Limb (tissue), 2 donors: ENCODE measurements around the gene AXDND1.
"Not testable (repeated sequence)": the region's sequence is repeated elsewhere in the genome, so short reads cannot be mapped to it uniquely, and the experiment has no call there.

Experiments used
- DNase-seq, 2 donors: peaks; one replicate each; pipeline ENCODE4 v3.0.0-alpha.2; 2016; ENCODE audit errors: extremely low spot score in 2 of 2

The AXDND1 gene

GRCh38 chr1:179366093-179366800 lies 476 bp downstream of the AXDND1 start:
- peak in 1 of 2 donors; percentile 7 for DNase-seq

- DNase-seq = peak; percentile 41 to 87
Measured at GRCh38 chr1:179369751-179370341, 4.1 kb downstream of the AXDND1 start.

GRCh38 chr1:179372160-179372559 lies 6.4 kb downstream of the AXDND1 start:
- no peak for DNase-seq

- no peak for DNase-seq
Measured at GRCh38 chr1:179376223-179376622, 10.5 kb downstream of the AXDND1 start.

DNA sequence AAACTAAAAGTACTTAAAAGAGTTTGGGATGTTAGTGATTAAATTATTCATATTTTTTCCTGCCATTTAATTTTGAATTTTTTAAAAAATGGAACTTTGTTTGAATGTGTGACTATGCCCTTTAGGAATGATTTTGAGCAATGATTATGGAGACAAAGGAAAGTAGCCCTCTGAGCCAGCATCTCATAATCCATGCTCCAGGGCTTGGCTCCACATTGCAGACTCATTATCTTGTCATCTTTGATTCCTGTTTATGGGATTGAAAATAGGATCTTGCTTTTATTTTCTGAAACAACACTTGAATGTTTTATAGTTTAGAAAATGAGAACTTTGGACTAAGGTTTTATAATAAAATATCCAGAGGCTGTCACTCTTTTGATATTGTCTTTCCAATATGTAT lies 14.5 kb downstream of the AXDND1 start:
- no peak for DNase-seq

GRCh38 chr1:179384027-179384426 lies 18.3 kb downstream of the AXDND1 start:
- DNase-seq = no peak

GRCh38 chr1:179385510-179385909 lies 19.7 kb downstream of the AXDND1 start:
- DNase-seq = no peak

DNA sequence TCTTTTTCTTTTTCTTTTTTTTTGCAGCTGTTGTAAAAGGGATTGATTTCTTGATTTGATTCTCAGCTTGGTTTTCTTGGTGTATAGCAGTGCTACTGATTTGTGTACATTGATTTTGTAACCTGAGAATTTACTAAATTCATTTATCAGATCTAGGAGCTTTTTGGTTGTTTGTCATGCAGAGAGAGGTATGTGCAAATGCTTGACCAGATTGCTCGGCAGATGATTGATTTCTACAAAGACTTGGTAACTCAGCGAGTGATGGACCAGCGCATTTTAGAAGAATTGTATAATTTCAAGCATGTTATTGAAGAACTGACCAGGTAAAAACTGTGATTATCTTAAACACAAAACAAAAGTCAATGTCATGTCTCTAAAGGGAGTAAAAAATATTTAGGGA lies 27.9 kb downstream of the AXDND1 start:
- DNase-seq = no peak

- DNase-seq = not testable (repeated sequence)
Measured at GRCh38 chr1:179399399-179399798, 33.6 kb downstream of the AXDND1 start.

DNA sequence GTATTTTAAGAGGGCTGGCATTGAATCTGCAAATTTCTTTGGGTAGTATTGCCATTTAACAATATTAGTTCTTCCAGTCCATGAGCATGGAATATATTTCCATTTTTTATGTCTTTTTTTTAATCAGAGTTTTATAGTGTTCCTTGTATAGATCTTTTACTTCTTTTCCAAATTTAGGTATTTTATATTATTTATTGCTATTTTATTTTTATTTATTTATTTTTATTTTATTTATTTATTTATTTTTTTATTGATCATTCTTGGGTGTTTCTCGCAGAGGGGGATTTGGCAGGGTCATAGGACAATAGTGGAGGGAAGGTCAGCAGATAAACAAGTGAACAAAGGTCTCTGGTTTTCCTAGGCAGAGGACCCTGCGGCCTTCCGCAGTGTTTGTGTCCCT lies 52.0 kb downstream of the AXDND1 start:
- not testable (repeated sequence) for DNase-seq

DNA sequence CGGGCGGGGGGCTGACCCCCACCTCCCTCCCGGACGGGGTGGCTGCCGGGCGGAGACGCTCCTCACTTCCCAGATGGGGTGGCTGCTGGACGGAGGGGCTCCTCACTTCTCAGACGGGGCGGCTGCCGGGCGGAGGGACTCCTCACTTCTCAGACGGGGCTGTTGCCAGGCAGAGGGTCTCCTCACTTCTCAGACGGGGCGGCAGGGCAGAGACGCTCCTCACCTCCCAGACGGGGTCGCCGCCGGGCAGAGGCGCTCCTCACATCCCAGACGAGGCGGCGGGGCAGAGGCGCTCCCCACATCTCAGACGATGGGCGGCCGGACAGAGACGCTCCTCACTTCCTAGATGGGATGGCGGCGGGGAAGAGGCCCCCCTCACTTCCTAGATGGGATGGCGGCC lies 52.9 kb downstream of the AXDND1 start:
- not testable (repeated sequence) for DNase-seq

- no peak for DNase-seq
Measured at GRCh38 chr1:179424610-179425009, 58.8 kb downstream of the AXDND1 start.

GRCh38 chr1:179425186-179425585 lies 59.4 kb downstream of the AXDND1 start:
- no peak for DNase-seq

- no peak for DNase-seq
Measured at GRCh38 chr1:179437171-179437570, 71.4 kb downstream of the AXDND1 start.

DNA sequence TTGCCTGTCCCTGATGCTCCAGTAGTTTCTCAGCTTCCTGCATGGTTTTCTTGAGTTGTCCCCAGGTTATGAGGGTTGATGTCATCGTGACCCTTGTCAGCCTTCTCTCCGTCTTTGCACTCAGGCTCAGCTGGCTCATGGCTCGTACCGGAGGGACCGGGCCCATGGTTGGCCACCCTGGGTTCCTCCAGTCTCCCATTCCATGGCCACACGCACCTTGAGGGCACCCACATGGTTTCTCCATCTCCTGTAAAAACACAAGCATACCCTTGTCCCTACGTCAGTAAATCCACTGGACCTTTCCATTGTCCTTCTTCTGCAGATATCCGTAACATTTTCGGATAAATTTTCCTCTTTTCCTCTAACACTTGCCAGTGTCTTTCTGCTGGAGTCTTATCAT lies 73.9 kb downstream of the AXDND1 start:
- DNase-seq = not testable (repeated sequence)

DNA sequence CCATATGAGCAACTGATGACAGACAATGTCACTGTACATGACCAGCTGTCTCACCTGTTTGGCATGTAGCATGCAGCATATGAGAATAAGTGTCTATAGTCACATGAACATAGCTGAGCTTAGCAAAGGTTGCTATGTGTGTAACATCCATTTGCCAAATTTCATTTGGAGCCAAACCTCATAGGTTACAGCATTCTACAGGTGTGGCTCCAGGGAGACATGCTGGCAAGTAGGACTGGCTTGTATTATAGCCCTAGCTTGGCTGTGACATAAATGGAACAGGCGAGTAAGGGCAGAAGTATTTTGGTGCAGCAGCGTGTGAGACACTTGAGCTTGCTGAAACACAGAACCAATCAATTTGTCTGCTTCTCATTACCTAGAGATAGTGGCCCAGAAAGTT lies 74.5 kb downstream of the AXDND1 start:
- DNase-seq = not testable (repeated sequence)

GRCh38 chr1:179440971-179441370 lies 75.2 kb downstream of the AXDND1 start:
- no peak for DNase-seq

DNA sequence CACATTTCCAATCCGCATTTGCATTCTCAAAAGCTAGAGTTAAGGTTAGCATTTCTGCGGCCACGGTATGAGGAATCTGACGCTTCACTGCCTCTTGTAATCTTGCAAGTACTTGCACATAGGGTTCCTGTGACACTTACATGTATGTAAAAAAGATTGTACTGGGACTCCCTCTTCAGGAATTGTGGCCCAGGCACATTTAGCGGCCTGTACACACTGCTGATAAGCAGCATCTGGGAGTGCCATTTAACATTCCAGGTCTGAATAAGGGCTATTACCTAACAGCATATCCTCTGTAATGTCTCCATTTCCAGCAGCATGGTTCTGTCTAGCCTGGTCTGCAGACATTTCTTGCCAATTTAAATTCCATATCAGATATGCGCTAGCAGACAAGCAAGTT lies 75.7 kb downstream of the AXDND1 start:
- no peak for DNase-seq

- not testable (repeated sequence) for DNase-seq
Measured at GRCh38 chr1:179442846-179443245, 77.1 kb downstream of the AXDND1 start.

GRCh38 chr1:179445593-179445992 lies 79.8 kb downstream of the AXDND1 start:
- no peak for DNase-seq

GRCh38 chr1:179447489-179447888 lies 81.7 kb downstream of the AXDND1 start:
- DNase-seq = no peak

DNA sequence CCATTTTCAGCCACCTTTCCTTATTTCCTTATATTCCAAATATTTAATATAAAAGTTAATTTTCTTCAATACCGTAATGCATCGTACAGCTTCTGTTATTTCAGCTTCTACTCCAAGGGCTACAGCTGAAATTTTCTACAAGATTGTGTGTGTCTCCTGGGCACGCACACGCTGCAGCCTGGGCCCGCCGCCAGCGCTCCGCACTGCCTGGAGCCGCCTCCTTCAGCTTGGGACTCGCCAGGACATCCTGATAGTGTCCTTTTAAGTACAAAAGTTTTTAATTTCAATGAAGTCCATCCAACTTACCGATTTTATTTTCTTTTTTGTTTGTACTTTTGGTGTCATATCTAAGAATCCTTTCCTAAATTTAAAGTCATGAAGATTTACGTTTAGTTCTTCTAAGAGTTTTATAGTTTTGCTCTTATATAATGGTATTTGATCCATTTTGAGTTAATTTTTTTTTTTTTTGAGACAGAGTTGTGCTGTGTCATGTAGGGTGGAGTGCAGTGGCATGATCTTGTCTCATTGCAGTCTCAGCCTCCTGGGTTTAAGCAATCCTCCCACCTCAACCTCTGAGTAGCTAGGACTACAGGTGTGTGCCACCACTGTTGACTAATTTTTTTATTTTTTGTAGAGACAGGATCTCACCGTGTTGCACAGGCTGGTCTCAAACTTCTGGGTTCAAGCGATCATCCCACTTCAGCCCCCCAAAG lies 82.8 kb downstream of the AXDND1 start:
- DNase-seq = no peak
